Stimulated activated naive CD4-positive, alpha-beta T cell treated with Interleukin-2 at 50 U/mL for 16 hours (primary cell): ENCODE results near the gene RDH13.
A peak's percentile ranks its signal among the peaks of the same experiment; 100 is the strongest.
"Not testable (repeated sequence)": the region's sequence is repeated elsewhere in the genome, so short reads cannot be mapped to it uniquely, and the experiment has no call there.

ENCODE experiments used
- DNase-seq: peaks from one replicate; lab custom pipeline; 2025; lab: John Stamatoyannopoulos, UW

RDH13 gene

GRCh38 chr19:55044771-55045716, 17.9 kb downstream of the RDH13 start:
- DNase-seq, result no peak

GRCh38 chr19:55044286-55044685, 18.7 kb downstream of the RDH13 start:
- DNase-seq, result no peak

- DNase-seq, result no peak
These were observed 20.3 kb downstream of the RDH13 start for GRCh38 chr19:55042688-55043087.

- no peak for DNase-seq
These were observed 20.6 kb downstream of the RDH13 start for GRCh38 chr19:55042344-55042678.

- peak; percentile 6 for DNase-seq
These were observed 21.2 kb downstream of the RDH13 start for GRCh38 chr19:55041627-55042343.

GRCh38 chr19:55041244-55041626, 21.7 kb downstream of the RDH13 start:
- DNase-seq, result no peak

GRCh38 chr19:55040654-55041053, 22.3 kb downstream of the RDH13 start:
- not testable (repeated sequence) for DNase-seq

GRCh38 chr19:55037603-55038002, 25.3 kb downstream of the RDH13 start:
- DNase-seq, result not testable (repeated sequence)

GRCh38 chr19:55036058-55036457, 26.9 kb downstream of the RDH13 start:
- no peak for DNase-seq

- DNase-seq, result no peak
These were observed 28.2 kb downstream of the RDH13 start for GRCh38 chr19:55034751-55035150.

- DNase-seq, result not testable (repeated sequence)
These were observed 29.8 kb downstream of the RDH13 start for GRCh38 chr19:55032976-55033643.

GRCh38 chr19:55032170-55032800, 30.7 kb downstream of the RDH13 start:
- DNase-seq, result no peak

GRCh38 chr19:55031178-55031577, 31.8 kb downstream of the RDH13 start:
- DNase-seq, result no peak

- DNase-seq, result no peak
These were observed 34.2 kb downstream of the RDH13 start for GRCh38 chr19:55028757-55029156.

GRCh38 chr19:55027472-55028337, 35.2 kb downstream of the RDH13 start:
- DNase-seq, result no peak

GRCh38 chr19:55027140-55027471, 35.8 kb downstream of the RDH13 start:
- DNase-seq, result not testable (repeated sequence)

GRCh38 chr19:55024111-55024510, 38.8 kb downstream of the RDH13 start:
- no peak for DNase-seq

GRCh38 chr19:55020351-55020750, 42.6 kb downstream of the RDH13 start:
- not testable (repeated sequence) for DNase-seq

GRCh38 chr19:55018633-55019032, 44.3 kb downstream of the RDH13 start:
- no peak for DNase-seq

- DNase-seq, result no peak
These were observed 44.7 kb downstream of the RDH13 start for GRCh38 chr19:55018216-55018615.

GRCh38 chr19:55016017-55016416, 46.9 kb downstream of the RDH13 start:
- no peak for DNase-seq
